SK-MEL-5 (cell line): ENCODE data around the gene ADAMTS9. TPM values are rescaled to one million over a fixed set of nuclear protein-coding genes. Genes with fewer than 3 reads are reported as not detected.

Source experiments
- DNase-seq: peaks from one replicate; pipeline ENCODE4 v3.0.0-alpha.2; 2016; ENCODE audit warnings: low read depth, low spot score
- in situ Hi-C: cut with HindIII; loops from 2 replicates; pipeline ENCODE4 v1.10.0; 2016; ENCODE audit warnings: low sequenced_read_pairs, high pct_unique_total_duplicates, low pct_unique_long_range_greater_than_20kb
- total RNA-seq: library from RNA; depleted of rRNA; stranded (reverse); fragments of >200 nt; shearing (Covaris generic); gene quantifications from 2 replicates; pipeline ENCODE4 v1.2.3, GENCODE V29; 2014

The ADAMTS9 gene
- total RNA-seq, 1 experiment from 2014 or later: not detected

- no peak for DNase-seq
- in situ Hi-C loops: no loop called here
These were observed 86.0 kb downstream of the ADAMTS9 start for GRCh38 chr3:64601824-64602223.

DNA sequence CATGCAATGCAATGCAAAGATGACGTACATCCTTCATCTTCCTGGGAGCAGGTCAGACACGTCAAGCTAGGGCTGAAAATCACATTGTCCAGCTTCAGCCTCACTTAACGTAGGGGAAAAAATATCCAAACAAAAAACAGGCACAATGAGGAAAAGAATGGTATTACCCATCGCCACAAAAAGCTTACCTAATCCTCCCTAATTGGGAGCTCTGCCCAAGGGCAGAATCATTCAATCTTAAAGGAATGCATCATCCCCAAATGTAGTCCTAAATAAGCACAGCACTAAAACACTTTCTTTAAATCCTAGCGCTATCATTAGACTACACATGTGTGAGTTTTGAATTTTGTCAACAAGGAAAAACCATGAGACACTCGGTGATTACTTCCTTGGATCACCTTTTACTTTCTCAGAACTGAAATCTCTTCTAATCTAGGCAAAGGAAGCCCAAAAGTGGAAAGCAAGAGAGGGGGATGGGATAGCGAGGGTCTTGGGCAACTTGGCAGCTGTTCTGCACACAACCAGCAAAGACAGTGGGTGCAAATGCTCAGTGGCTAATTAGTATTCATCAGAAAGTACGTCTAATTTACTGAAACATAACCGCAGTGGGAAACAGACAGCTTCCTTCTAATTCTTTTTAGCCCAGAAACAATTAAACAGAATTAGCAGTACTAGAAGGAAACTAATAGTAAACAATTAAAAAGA, 87.4 kb downstream of the ADAMTS9 start:
- in situ Hi-C loops: no loop called here
- DNase-seq: no peak

DNA sequence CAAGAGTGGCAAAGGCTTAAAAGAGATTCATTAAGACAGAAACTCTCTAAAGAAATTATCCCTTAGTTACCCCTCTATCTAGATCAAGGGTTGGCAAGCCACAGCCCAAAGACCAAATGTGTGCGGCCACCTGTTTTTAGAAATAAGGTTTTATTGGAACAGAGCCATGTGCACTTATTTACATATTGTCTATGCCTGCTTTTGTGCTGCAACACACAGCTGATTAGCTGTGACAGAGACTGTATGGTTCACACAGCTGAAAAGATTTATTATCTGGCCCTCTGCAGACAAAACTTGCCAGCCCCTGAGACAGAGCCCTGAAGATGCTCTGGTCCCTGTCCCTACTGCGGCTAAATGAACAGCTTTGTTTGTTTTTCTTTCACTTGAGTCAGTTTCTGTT, 88.1 kb downstream of the ADAMTS9 start:
- no peak for DNase-seq
- in situ Hi-C loops: no loop called here

- DNase-seq: peak; percentile 2
- in situ Hi-C loops: no loop called here
These were observed 92.5 kb downstream of the ADAMTS9 start for GRCh38 chr3:64595253-64595694.

- no peak for DNase-seq
- in situ Hi-C loops: no loop called here
These were observed 93.7 kb downstream of the ADAMTS9 start for GRCh38 chr3:64594134-64594533.

- DNase-seq: no peak
- in situ Hi-C loops: no loop called here
These were observed 94.5 kb downstream of the ADAMTS9 start for GRCh38 chr3:64593350-64593749.

DNA sequence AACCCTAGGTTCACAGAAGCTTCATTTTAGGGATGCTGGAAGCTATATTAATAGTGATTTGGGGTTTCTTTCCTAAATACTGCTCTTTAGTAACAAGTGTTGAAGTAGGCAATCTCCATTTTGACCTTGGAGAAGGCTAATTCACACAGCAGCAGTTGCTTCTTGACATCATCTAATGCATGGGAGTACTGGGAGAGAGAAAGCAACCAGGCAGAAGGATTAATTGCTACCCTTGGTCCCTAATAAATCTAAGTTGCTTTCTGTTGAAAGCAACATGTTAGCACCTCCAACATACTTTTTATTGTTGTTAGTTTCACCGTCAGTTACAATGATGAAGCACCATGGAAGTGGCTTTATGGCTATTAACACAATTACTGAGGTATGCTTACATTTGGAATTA, 96.2 kb downstream of the ADAMTS9 start:
- in situ Hi-C loops: no loop called here
- no peak for DNase-seq

DNA sequence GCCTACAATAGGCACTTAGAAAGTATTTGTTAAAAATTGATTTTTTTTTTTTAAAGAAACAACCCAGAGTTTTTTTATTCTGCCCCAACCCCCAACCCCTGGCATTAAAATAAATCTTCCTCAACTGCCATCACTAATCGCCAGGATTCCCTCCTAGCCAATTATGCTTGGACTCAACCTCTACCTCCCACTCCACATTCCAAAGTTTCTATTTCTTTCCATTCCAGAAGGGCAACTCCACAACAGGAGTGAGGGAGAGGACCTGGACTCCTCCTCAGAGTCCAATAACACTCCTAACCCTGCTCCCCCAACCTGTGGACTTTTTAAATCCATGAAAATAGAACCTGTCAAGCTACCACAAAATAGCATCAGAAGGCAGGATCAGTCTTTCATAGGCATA, 99.4 kb downstream of the ADAMTS9 start:
- in situ Hi-C loops: no loop called here
- no peak for DNase-seq

DNA sequence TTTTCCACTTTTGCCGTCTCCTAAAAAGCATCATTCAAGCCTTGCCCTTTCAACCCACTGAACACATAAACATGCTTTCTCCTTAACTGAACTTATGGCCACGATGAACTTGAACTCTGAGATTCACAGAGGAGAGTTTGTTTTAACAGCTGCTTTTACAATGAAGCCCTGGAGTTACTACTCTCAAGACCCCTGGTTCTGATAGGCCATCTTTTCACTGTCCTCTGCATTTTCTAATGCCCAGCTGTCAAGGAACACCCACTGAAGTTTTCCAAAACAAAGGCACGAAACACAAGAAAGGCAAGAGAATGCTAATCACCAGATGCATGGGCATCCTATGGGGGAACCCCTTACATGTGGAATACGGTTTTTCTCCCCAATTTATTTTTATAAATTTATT, 100.8 kb downstream of the ADAMTS9 start:
- DNase-seq: no peak
- in situ Hi-C loops: no loop called here

- in situ Hi-C loops: no loop called here
- no peak for DNase-seq
These were observed 103.6 kb downstream of the ADAMTS9 start for GRCh38 chr3:64584179-64584578.

DNA sequence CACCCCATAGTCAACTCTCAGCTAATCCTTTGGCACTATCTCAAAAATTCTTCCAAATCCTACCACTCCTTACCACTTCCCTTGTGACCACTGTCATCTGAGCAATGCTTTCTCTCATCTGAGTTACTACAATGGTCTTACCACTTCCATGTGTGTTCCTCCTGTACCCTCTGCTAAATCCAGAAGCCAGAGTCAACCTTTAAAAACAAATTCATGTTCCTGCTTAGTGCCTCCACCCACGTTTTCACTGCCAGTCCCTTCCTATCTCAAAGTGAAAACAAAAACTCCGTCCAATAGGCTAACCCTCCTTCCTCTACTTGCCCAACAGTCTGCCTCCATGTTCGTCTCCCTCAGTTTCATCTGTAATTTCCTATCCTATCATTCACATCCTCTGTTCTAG, 109.0 kb downstream of the ADAMTS9 start:
- in situ Hi-C loops: no loop called here
- no peak for DNase-seq

- no peak for DNase-seq
- in situ Hi-C loops: no loop called here
These were observed 109.6 kb downstream of the ADAMTS9 start for GRCh38 chr3:64578062-64578770.

DNA sequence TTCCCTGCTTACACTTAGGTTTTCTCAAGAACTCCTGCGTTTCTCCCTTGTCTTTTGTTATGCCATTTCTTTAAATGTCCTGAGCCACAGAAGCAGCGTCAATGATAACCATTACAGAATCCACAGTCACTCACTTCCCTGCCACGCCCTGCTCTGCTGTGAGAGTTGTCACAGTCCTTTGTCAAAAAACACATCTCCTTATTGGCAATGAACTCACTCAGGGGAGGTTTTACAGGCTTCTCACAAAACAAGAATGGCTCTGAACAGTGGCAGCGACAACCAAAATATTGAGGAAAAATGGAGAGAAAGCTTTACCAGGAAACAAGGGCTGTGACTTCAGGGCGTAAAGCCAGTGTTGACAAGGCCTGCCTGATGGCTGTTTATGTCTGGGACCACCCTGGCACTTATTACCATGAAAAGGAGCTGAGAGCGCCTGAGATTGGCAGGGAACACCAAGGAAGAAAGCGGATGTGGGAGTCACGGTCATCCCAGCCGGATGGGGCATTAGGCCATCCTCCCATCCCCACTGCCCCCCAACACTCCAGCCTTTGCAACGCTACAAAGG, 111.5 kb downstream of the ADAMTS9 start:
- in situ Hi-C loops: no loop called here
- DNase-seq: no peak

DNA sequence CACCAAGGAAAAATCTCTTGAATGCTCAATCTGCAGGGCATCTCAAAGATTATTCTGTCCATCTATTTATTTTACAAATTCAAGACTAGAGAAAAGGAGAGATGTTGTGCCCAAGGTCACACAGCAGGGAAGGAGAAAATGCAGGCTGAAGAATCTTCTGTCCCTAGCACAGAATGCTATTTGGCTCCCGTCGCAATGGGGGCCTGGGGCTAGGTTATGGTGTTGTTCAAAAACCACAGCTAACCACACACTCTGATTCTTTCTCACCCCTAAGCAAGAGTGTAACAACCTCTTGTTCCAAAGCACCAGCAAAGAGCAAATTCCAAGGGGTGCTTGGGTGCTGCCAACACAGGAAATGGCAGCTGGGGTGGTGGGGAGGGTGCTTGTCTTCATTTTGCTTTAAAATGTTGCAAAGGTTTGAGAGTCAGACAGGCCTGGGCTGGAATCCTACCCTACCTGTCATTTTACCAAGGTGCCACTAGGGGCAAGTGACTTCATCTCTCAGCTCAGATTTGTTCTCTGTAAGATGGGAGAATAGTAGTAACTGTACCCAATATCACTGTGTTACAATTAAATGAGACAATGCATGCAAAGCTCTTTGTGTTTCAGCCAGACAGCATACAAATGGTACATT, 112.5 kb downstream of the ADAMTS9 start:
- in situ Hi-C loops: no loop called here
- DNase-seq: peak; percentile 40

- in situ Hi-C loops: no loop called here
- no peak for DNase-seq
These were observed 113.6 kb downstream of the ADAMTS9 start for GRCh38 chr3:64574194-64574593.

DNA sequence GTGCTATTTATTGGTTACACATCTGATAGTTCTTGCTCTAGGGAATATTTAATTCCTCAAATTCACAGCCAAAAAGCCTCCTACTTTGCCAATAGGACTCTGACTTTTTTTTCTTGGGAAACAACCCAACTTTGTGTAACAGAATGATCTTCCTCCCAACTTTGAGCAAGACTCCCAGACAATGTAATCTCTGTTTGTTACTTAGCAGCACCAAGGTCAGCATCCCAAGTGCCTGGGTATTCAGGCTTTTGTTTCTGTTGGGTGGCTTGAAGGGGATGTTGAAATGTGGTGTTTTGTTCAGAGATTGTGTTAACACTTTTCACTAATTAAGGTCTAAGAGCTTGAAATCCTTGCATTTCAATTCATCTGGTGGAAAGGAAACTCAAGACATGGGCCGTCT, 115.8 kb downstream of the ADAMTS9 start:
- no peak for DNase-seq
- in situ Hi-C loops: no loop called here

GRCh38 chr3:64568895-64569517, 118.8 kb downstream of the ADAMTS9 start:
- DNase-seq: no peak
- in situ Hi-C loops: no loop called here

GRCh38 chr3:64566859-64567258, 120.9 kb downstream of the ADAMTS9 start:
- no peak for DNase-seq
- in situ Hi-C loops: no loop called here
